OCI-LY7 (cell line): ENCODE measurements around the gene CCDC30.

ENCODE experiments used
- CTCF ChIP-seq: fragments of 200-600 bp; sonication (generic); conservative IDR thresholded peaks from 2 replicates; pipeline ENCODE4 v1.5.1; 2014; ENCODE audit warnings: mild to moderate bottlenecking, antibody characterized with exemption, low read length, moderate library complexity, mixed read lengths
- EZH2phosphoT487 ChIP-seq: fragments of 200-600 bp; sonication (generic); IDR thresholded peaks from 2 replicates; pipeline ENCODE4 v1.6.1; 2018; ENCODE audit warnings: low read depth, borderline replicate concordance, mild to moderate bottlenecking, mixed run types, antibody characterized with exemption, low read length, moderate library complexity, mixed read lengths

GRCh38 chr1:42439940-42440339 is 23.1 kb upstream of the CCDC30 start:
- TF ChIP-seq CTCF (no peak), EZH2phosphoT487 (no peak)
